Renal cortical epithelial cell (primary cell): Measurements from ENCODE around the gene SSTR5. TPM values are rescaled to one million over a fixed set of nuclear protein-coding genes. Genes with fewer than 3 reads are reported as not detected.

Source experiments
- DNase-seq: peaks from one replicate; pipeline ENCODE4 v3.0.0-alpha.2; 2011; ENCODE audit warnings: low read depth
- total RNA-seq: library from RNA; depleted of rRNA; stranded (reverse); fragments of >200 nt; gene quantifications from 2 replicates; pipeline ENCODE4 v1.2.3, GENCODE V29; 2014

The SSTR5 gene
- total RNA-seq, 1 donor from 2014 or later, result 0.40 TPM

DNA sequence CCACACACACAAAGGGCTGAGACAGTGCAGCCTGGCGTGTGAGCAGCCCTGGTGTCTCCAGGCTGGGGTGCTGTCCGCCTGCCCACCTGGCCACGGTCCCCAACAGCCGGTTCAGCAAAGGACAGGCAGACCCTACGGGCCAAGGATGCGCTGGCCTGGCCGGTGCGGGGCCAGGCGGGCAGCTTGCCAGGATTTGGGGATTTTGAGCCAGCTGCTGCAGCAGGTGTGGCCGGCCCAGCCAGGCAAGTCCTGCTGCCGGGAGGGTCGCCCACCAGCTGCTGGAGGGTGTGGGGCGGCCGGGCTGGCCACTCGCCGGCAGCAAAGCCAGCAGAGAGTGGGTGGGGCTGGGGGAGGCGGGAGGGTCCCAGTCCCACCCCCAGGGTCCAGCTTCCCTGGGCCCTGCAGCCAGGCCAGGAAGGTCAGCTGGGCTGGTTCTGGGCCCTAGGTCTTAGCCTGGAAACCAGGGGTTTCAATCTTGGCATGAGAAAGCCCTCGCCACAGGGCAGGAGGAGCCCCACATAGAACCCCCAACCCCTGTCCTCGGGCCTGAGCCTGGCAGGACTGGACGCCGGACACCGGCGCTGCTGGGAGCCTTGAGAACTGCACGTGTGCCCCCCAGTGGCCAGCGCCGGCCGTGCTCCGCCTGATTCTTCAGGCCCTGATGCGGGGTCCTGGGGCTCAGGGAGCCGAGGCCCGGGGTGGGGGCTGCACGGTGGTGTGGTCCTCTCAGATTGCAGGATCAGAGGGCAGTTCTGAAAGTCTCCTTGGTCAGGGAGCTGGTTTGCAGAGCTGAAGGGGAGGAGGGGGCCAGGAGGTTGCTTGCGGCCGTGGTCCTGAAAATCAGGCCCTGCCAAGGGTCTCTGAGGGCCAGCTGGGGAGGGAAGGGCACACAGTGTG lies 17.6 kb upstream of the SSTR5 start:
- peak; percentile 3 for DNase-seq

DNA sequence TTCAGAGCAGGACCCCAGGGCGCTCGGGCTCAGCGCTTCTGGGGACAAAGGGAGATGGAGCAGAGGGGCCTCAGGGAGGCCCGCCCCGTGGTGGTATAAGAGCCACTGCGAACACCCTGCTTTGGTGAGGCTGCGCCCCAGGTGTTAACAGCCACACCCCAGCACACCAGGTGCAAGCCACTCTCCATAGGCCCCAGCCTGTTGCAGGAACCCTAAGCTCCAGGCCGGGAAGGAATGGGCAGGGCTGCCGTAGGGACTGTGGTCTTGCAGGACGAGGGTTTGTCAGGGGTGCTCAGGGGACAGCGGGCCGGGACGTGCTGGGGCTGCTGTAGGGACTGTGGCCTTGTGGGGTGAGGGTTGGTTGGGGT lies 17.0 kb upstream of the SSTR5 start:
- no peak for DNase-seq

DNA sequence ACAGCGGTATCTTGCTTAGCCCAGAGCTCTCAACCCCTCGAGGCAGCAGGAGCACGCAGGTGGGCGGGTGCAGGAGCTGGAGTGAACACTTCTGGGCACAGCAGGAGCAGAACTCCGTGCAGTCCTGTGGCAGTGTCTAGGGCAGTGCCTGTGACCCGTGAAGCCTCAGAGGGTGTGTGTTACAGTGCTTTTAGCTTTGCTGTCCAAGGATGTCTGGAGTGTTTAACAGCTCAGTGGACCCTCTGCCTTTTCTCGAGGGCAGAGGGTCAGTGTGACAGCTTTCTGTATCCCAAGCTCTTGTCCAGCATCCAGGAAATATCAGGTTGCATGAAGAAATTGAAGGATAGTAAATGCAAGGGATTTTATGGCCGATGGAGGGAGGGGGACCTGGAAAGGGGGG lies 16.4 kb upstream of the SSTR5 start:
- DNase-seq, result no peak

DNA sequence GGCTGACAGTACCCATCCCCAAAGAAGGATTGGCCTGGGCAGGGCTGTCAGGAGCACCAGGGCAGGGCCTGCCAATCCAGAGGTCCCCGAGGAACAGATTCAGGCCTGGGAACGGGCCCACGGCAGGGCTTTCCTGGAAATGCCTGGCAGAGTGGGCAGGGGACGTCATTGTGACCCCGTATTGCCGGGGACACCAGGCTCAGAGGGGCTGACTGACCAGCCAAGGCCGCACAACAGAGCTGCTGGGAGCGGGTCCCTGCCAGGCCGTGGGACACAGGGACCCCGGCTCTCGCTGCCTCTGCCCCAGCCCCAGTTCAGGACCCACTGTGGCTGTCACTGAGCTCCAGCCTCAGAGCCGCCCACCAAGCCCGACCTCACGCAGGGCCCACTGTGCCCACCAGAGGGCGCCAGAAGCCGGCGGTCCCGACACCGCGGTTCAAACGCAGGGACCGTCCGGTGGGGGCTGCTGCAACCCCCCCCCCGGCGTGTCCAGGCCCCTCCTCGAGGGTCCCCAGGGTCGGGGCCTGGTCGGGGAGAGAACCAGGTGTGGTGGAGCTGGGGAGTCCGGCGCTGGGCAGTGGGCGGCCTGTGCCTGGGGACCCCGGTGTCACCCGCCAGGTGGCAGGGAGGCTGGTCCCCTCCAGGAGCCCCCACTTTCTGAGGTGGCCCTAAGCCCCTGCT lies 15.2 kb upstream of the SSTR5 start:
- DNase-seq, result no peak

DNA sequence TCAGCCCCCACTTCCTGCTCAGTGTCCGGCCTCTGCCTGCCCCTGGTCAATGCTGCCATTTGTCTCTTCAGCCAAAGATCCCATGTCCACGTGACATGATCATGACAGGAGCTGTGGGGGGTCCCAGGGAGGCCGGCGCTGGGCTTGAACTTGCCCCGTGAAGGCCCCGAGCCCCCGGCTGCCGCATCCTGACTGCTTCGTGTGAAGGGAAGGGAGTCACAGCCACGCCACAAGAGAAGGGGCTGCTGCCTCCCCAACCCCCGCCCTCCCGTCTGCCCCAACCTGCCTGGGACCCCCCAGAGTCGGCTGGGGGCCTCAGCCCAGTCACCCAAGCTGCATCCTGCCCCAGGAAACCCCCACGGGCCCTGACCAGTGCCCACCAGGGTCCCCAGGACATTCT lies 14.3 kb upstream of the SSTR5 start:
- no peak for DNase-seq

DNA sequence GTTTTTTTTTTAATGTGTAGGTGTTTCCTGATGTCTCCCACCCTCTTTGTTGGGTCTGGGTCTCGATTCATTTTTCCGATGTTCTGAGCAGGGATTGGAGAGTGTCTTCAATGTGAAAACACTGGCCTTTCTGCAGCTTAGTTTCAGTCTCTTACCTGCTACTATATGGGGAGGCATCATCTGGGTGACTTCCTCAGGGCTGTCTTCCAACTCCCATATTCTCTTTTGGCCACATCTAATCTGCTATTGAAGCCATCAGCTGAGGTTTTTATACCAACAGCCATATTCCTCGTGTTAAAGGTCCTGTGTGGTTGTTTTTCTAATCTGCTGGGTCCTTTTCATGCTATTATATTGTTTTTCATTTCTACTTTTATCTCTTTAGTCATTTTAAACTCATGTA lies 13.2 kb upstream of the SSTR5 start:
- no peak for DNase-seq

DNA sequence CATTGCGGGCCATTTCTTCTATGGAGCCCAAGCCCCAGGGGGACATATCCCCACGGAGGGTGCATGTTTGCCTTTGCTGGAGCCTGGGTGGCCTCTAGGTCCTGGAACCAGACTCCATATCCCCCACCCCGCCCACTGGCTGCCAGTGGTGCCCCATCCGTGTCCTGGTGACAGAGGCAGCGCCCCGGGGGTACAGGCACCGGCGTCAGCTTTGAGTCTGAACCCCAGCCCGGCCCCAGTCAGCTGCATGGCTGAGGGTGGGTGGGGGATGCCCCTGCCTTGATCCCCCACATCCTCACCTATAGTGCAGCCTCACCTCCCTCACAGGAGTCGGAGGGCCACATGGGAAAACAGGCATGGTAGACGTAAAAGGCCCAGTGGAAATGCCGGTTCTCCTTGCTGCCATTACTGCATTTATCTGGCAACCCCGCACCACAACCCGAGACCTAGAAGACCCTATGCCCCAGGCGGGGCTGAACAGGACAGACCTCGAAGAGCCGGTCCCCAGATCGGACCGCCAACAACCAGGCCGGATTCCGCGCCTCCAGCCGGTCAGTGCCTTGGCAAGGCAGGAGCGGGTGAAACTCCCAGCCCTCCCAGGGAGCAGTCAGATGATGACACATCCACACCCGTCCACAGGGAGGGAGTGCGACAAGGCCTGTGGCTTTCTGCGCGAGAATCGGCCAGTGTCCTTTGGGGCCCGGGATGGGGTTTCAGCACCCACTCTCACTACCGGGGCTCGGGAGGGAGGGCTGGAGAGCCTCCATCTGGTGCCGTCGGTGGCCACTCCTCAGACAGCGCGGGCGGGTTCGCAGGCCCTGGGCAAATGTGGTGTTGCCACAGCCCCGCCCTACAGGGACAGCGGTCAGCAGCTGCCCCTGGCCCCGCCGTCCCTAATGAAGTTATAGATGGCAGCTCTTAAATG lies 11.9 kb upstream of the SSTR5 start:
- no peak for DNase-seq

DNA sequence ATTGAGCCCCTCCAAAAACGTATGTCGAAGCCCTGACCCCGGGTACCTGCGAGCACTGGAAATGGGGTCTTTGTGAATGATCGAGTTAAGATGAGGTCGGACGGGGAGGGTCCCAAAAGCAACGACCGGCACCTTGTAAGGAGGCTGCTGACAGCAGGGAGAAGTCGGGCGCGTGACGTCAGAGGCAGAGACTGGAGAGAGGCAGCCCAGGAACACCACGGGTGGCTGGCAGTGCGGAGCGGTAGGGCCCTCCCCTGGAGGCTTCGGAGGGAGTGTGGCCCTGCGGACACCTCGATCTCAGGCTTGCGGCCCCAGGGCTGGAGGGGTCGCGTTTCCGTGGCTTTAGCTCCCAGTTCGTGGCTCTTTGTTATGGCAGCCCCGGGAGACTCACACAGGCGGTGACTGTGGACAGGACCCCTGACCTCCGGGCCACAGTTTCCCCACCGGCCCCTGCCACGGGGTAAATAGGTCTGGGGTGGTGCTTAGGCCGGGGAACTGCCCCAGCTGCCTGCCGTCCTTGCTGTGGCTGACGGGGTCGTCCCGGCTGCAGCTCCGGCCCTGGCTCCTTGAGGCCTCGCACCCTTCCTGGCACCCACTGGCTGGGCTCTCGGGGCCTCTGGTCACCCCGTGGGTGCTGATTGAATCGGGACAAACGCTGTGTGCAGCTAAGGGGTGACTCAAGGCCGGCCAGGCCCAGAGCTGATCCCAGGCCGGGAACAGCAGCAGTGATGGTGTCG lies 10.6 kb upstream of the SSTR5 start:
- DNase-seq, result no peak

DNA sequence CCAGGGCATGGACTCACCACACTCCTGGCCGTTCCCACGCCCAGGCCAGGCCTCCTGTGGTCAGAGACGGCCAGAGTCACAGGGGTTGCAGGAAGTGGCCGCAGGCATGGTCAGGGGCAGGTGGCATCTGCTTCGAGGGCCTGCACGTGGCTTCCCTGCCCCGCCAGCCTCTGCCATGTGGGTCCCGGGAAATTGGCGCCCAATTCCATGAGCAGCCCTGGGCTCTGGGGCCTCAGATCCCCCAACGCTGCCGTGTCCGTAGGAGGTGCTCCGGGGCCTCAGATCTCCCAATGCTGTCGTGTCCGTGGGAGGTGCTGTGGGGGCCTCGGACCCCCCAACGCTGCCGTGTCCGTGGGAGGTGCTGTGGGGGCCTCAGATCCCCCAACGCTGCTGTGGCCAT lies 9.7 kb upstream of the SSTR5 start:
- DNase-seq, result no peak

DNA sequence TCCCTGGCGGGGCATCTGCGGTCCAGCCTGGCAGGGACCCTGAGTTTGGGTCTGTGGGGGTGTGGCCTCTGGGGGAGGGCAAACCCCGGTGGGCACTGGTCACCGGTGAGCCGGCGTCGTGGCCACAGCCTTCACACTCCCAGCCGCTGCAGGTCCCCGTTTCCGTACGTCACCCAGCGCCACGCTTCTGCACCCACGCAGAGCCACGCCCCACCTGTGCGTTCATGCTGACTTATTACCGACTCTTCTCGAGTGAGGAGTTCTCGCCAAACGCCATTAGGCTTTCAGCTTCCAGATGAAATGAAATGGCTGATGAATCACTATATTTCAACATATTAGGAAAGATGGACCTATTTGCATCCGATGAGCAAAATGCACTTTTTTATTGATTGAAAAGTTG lies 8.8 kb upstream of the SSTR5 start:
- no peak for DNase-seq

DNA sequence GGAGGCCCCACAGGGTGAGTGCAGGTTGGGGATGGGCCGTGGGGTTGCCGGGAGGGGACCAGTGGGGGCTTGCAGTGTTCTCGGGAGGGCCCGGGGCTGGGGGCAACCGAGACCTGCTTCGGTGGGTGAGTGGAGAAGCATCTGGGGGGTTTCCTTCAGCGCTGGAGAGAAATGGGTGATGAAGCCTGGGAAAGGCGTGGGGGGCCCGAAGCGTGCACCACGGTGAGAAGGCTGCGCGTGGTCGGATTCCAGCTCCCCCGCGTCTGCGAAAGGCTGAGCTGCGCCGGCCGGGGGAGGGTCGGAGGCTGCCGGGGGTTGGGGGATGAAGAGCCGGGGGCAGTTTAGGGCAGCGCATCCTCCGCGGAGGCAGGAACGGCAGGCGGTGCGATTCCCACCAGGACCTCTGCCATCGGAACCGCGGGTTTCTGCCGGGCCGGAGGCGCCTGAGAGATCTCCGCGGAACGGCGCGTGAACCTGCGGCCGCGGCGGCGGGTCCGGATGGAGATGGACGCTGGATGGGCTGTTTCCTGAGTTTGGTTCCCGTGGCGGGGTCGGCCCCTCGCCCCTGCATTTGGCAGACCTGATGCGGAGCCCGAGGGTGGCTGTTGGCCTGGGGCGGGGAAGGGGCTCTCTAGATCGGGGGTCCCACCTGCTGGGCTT lies 6.9 kb upstream of the SSTR5 start:
- no peak for DNase-seq

DNA sequence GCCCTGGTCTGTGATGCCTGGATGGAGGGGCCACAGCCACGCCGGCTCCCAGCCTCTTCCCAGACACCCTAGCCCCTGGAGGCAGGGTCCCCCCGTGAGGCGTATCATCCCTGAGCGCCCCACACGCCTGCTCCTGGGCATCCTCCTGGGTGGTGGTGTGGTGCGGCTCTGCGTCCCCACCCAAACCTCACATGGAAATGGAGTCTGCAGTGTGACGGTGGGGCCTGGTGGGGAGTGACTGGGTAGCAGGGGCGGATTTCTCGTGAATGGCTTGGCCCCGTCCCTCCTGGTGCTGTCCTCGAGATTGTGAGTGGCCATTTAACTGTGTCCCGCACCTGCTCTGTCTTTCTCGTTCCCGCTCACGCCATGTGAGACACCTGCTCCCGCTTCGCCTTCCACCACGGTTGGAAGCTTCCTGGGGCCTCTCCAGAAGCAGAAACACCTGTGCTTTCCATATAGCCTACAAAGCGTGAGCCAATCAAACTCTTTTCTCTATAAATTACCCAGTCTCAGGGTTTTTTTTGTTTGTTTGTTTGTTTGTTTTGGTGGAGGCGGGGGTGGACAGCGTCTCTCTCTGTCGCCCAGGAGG lies 5.9 kb upstream of the SSTR5 start:
- DNase-seq, result no peak

DNA sequence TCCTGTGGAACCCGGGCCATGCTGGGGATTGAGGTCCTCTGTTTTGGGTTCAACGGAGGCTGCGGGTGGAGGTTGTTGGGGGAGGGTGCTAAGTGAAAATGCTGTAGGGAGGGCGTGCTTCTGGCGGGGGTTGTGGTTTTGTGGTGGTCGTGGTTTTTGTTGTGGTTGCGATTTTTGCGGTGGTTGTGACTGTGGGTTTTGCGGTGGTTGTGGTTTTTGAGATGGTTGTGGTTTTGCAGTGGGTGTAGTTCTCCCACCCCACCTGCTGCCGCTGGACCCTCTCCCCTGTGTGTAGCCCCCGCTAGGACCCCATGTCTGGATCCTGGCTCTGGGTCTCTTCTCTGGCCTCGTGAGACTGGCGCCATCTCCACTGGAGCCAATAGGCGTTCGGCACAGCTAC lies 4.9 kb upstream of the SSTR5 start:
- no peak for DNase-seq

DNA sequence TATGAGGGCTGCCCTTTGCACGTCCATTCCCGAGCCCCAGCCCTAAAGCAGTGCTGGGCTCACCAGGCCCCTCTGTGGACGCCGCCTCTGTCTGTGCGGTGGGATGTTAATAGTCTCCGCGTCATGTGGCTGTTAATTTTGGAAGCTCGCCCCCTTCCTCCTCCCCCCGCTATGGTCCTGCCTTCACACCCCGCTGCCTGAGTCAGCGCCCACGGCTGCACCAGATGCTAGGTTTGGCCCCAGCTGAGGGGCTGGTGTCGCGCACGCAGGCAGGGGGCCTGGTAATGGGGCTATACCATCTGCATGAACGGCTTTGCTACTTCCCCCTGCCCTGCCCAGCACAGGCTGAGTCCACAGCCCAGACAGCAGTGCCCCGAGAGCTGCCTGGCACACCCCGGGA lies 4.1 kb upstream of the SSTR5 start:
- DNase-seq, result no peak

DNA sequence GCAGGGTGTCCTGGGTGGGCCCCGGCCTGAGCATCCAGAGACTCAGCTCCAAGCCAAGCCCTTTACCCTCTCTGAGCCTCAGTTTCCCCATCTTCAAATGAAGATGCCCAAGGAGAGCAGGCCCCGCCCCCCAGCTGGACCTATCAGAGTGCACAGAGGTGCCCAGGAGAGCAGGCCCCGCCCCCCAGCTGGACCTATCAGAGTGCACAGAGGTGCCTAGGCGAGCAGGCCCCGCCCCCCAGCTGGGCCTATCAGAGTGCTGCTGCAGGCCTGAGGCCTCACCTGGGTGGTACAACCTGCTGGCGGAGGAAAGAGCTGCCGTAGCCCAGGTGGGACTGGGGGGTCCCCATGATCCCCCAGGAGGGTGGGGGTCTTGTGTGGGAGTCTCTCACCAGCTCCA lies 3.4 kb upstream of the SSTR5 start:
- DNase-seq, result no peak

DNA sequence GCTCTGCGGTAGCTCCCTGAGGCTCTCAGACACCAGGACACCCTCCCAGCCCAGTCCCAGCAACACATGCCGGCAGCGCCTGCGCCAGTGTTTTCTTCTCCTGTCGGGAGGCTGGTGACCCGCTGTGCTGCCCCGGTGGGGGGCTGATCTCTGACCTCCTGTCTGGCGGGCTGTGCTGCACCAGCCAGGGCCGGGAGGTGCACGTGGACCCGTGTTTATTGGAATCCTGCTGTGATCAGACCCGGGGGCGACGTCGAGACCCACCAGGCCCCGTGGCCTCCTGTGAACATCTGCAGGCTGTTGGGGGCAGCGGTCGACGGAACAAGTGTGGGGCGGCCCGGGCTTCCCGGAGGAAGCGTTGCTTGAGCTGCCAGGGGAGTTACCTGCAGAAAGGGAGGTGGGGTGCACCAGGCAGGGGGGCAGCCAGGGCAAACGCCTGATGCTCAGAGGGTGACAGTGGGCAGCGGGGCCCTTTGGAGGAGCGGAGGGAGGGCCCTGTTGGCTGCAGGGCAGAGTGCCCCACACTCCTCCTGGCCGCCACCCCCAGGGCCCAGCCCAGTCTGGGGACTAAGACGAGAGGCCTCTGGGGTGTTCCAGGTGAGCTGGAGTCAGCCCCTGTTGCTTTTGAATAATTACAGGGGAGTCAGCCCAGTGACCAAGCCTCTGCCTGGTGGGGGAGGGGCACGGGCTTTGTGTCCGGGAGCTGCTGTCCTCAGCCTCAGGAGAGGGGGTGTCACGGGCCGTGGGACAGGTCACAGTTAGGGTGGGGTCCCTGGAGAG lies 2.3 kb upstream of the SSTR5 start:
- DNase-seq, result no peak

DNA sequence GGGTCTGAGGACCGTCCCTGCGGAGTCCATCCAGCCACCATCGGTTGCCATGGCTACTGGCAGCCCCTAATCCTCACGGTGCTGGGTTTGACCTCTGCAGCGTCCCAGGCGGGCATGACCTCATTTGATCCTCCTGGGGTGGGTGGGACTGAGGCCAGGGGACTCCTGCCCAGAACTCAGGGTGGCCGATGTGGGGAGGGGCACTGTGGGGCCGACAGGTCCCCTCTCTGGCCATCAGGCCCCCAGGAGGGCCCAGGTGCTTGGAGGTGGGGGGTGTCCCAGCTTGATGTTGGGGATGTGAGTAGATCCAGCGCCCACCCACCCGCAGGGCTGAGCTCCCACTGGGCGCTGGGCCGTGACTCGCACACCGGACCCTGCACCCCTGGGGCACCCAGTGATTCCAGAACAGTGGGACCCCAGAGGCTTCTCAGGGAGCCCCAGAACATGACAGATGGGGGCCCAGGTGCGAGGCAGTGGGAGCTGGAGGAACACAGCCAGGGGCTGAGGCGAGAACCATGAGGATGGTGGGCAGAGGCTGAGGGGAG lies 1.6 kb upstream of the SSTR5 start:
- no peak for DNase-seq

DNA sequence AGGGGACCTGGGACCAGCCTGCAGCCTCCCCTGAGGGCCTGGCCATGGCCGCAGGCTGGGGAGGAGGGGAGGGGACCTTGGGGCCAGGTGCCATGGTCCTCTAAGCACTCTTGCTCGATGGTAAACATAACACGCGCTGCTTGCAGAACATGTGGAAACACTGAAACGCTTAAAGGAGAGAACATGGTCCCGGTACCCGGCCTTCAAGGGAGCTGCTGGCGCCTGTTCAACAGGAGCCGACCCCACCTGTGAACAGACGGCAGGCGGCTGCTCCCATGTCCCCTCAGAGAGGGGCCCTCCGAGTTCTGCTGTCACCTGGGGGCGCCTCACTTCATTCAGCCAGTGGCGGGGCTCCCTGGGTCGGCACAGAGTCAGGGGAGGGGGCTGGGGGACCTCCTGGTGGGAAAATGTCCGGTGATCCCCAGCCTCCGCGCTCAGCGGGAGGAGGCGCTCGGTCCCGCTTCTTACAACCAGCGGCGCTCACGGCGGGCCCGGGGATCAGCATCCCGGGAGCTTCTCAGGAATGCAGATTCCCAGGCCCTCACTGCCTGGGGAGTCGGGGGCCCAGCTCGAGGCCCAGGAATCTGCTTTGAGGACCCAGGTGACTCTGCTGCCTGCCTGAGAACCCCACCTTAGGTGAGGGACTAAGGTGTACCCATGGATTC lies 854 bp upstream of the SSTR5 start:
- DNase-seq, result no peak

DNA sequence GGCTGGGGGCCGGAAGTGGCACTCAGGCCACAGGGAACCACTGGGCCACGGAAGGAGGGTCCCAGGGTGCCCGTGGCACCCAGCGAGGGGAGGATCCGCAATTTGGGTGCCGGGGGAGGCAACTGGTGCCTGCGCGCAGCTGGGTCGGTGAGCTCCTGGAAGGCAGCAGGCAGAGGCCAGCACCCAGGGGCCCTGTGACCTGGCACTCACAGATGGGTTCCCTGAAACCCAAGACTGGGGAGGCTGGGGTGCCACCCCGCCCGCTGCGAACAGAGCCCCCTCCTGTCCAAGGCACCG lies 663 bp downstream of the SSTR5 start:
- no peak for DNase-seq
